Erythroblast (primary cell): ENCODE results near the gene LYPD3.
"Not testable (repeated sequence)": the region's sequence is repeated elsewhere in the genome, so short reads cannot be mapped to it uniquely, and the experiment has no call there.

ENCODE experiments used
- DNase-seq, 2 experiments: peaks; one replicate each; lab custom pipeline; 2025; lab: John Stamatoyannopoulos, UW
- GATA1 ChIP-seq: IDR thresholded peaks from 2 replicates; pipeline ENCODE4 v1.6.1; 2011; ENCODE audit warnings: low read depth, mild to moderate bottlenecking, control low read depth, low read length, moderate library complexity
- POLR2A ChIP-seq: IDR thresholded peaks from 2 replicates; pipeline ENCODE4 v1.6.1; 2011; ENCODE audit warnings: mild to moderate bottlenecking, low read length

Gene LYPD3

DNA sequence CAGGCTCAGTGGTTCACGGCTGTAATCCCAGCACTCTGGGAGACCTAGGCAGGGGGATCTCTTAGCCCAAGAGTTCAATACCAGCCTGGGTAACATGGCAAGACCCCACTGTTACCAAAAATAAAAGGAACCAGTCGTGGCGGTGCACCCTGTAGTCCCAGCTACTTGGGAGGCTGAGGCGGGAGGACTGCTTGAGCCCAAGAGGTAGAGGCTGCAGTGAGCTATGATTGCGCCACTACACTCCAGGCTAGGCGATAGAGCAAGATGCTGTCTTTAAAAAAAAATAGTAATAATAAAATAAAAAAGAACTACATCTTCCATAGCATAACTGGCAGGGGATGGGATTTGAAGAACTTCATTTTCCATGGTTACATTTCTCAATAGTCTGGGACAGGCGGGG lies 3.0 kb downstream of the LYPD3 start:
- TF ChIP-seq POLR2A, result no peak
- TF ChIP-seq GATA1, result no peak
- no peak for DNase-seq

DNA sequence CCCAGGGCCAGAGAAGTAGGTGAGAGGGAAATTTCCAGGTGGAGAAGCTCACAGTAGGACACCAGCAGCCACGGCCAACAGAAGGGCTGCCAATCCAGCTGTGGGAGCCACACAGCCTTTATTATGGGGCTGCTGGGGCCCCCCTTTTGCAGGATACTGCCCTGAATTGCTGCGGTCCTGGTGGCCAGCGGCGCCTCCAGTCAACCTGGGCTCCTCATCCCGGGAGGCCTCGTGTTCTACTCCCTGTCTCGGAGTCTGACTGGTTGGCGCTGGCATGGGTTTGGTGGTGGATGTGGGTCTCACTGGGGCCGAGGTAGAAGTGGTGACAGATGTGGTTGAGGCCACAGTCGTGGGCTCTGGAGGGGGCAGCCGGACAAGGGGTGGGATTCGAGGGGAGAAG lies 4.1 kb downstream of the LYPD3 start:
- no peak for TF ChIP-seq GATA1
- no peak for TF ChIP-seq POLR2A
- no peak for DNase-seq

DNA sequence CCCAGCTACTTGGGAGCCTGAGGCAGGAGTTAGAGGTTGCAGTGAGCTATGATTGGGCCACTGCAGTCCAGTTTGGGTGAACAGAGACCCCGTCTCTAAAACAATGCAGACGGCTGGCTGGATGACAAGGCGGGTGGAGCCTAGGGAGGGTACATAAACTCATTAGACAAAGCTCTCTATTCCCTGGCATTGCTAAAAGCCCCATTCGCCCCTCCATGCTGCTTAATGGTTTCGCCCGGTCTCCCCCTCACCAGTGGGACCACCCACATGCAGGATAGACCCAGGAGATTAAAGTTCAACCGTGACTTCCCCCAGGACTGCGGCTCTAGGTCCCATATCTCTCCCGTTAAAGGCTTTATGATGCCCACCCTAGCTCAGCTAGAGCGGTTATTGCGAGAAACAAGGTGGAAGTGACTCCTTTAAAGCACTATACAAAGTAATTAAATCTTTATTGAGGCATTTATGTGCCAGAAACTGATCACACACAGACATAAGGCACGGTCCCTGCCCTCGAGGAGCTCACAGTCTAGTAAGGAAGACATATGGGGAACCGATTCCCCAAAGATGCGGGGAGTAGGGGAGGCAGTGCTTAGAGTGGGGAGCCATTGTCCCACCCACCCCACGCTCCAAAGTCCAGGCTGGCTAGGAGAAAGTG lies 4.9 kb downstream of the LYPD3 start:
- DNase-seq, result no peak

DNA sequence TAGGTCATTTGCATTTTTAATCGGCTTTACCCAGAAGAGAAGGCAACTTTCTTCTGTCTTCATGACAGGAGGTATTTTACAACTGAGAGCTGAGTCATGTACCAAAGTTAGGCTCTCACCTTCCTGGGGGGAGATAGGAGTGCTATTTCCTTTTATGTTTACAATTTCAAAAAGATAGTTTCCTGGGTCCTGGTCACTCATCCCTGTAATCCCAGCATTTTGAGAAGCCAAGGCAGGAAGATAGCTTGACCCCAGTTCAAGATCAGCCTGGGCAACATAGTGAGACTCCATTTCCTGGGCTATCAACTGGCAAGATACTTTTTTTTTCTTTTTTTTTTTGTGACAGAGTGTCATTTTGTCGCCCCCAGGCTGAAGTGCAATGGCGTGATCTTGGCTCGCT lies 7.6 kb downstream of the LYPD3 start:
- no peak for DNase-seq

More for the DNA sequence above, 4.9 kb downstream of the LYPD3 start:
- TF ChIP-seq POLR2A (no peak), GATA1 (no peak)

DNA sequence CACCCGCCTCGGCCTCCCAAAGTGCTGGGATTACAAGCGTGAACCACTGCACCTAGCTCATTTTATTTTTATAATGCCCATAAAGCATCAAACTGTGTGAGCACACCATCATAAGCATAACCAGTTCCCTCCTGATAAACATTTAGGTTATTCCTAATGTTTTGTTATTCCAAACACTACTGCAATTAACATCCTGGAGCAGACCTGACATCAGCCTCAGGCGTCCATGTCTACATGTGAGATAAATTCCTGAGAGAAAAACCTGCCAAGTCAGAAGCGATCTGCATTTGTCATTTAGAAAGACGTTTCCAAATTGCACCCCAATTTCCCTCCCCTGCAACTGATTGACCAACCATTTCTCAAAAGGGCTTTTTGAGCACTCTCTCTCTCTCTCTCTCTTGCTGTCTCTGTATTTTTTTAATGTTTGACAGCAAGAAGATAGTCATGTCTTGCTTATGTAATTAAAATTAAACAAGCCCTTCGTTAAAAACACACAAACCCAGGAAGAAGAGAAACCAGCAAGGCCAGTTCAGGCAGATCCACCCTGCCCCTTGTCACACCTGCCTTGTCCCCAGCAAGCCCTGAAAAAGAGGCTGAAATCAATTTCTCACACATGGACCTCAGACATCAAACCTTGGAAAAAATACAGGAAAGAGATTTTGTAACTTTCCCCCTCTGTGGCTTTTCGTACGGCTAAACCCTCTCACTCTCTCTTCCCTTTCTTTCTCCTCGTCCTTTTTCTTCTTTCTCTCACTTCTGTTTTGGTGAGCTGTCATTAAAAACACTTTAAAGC lies 9.9 kb downstream of the LYPD3 start:
- no peak for DNase-seq
- TF ChIP-seq POLR2A, result no peak
- TF ChIP-seq GATA1, result no peak

More for the DNA sequence above, 7.6 kb downstream of the LYPD3 start:
- no peak for TF ChIP-seq POLR2A
- TF ChIP-seq GATA1, result no peak

DNA sequence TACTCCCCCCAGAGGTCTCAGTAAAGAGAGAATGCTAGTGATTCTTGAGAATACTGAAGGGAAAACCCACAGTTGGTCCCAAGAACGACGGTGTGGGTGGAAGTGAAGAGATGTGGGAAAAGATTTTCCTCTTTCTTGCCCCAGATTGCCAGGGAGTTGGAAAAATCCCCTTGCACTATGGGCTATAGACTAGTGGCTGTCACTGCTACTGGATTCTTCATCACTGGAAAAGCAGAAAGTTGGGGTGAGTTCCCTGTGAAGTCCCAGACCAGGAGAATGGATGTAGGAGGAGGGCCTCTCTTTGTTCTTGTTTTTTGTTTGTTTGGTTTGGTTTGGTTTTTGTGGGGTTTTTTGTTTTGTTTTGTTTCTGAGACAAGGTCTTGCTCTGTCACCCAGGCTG lies 11.4 kb downstream of the LYPD3 start:
- no peak for DNase-seq
- TF ChIP-seq GATA1 (no peak), POLR2A (no peak)

DNA sequence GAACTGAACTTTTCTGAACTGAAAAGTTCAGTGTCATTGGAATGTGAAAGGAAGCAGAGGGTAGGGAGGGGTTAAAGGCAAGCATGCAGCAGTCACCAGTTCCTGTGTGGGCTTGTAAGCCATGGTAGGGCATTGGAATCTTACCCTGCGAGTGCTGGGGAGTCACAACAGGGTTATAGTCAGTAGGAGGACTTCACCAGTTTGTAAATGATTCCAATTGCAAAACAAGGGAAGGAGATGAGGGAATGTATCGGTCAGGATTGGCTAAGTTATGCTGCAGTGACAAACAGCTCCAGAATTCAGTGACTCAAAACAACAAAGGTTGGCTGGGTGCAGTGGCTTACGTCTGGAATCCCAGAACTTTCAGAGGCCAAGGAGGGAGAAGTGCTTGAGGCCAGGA lies 12.8 kb downstream of the LYPD3 start:
- no peak for DNase-seq
- TF ChIP-seq POLR2A, result no peak
- no peak for TF ChIP-seq GATA1

DNA sequence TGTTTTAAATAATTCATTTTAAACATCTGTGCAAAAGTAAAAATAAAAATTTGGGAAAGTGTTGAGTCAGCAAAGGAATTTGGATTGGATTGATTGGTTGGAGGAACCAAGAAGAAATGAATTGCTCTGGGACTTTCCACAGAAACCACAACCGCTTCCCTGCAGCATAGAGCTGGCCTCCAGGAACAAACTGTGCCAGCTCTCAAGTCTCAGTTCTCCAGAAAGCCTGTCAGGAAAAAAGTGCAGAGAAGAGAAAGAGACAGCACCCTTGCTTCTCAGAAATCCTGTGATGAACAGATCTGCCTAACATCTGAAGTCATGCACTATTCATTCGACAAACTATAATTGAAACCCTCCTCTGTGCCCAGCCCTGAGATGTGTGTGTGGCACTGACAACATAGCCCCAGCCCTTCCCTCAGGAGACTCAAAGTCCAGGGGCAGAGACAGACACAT lies 14.8 kb downstream of the LYPD3 start:
- no peak for TF ChIP-seq GATA1
- TF ChIP-seq POLR2A, result no peak
- DNase-seq, result no peak

DNA sequence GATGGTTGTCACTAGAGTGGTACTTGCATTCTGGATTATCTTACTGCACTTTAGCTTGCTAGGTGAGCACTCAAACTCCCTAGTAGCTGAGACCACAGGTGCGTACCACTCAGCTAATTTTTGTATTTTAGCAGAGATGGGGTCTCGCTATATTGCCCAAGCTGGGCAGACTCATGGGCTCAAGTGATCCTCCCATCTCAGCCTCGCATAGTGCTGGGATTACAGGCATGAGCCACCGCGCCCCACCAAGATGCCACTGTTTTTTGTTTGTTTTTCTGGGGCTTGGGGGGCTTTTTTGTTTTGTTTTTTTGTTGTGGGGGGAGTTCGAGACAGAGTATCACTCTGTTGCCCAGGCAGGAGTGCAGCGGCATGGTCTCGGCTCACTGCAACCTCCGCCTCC lies 17.8 kb downstream of the LYPD3 start:
- DNase-seq, result no peak
- no peak for TF ChIP-seq POLR2A
- TF ChIP-seq GATA1, result no peak

DNA sequence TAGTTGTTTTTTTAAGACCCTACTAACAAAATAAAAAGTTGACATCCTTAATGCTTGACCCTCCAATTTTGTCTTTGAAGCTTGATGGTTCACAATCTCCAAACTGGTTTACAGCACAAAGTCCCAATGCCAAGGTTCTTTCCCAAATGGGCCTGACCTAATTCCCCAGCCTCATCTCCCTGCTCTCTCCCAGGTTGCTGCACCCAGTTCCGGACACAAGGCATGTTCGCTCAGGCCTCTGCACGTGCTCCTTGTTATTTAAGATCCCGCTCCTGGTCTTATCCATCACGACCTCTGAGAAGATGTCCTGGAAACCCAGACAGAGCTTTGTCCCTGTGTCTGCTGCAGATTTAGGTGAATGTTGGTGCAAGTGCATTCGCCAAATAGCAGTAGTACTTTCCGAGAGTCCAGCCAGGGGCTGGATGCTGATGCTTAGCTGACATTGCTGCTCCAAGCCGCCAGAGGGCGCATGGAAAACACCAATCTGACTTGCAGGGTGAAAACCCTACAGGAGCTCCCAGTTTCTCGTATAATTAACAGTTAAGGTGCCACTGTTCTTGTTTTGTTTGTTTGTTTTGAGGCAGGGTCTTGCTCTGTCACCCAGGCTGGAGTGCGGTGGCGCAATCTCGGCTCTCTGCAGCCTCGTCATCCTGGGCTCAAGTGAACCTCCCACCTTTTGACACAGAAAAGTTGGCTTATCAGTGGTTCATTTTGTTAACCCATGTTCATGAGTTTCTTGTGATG lies 18.5 kb downstream of the LYPD3 start:
- TF ChIP-seq GATA1 (no peak), POLR2A (no peak)
- peak; percentile 75 to 88 for DNase-seq

DNA sequence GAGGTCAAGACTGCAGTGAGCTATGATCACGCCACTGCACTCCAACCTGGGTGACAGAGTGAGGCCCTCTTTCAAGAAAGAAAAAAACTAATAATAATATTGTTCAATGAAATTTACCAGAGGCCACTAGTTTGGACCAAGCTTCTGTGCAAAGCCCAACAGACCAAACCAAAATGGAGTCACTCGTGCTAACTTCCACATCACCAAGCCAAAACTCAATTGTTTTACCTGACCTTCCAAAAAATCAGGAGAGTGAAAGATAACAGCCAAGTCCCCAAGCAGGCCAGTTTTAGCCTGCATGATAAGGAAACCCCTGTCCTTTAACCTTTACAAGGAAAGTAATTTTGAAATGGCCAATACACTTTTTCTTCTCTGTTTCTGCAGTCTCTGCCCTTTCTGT lies 20.0 kb downstream of the LYPD3 start:
- no peak for DNase-seq
- TF ChIP-seq GATA1 (no peak), POLR2A (no peak)

DNA sequence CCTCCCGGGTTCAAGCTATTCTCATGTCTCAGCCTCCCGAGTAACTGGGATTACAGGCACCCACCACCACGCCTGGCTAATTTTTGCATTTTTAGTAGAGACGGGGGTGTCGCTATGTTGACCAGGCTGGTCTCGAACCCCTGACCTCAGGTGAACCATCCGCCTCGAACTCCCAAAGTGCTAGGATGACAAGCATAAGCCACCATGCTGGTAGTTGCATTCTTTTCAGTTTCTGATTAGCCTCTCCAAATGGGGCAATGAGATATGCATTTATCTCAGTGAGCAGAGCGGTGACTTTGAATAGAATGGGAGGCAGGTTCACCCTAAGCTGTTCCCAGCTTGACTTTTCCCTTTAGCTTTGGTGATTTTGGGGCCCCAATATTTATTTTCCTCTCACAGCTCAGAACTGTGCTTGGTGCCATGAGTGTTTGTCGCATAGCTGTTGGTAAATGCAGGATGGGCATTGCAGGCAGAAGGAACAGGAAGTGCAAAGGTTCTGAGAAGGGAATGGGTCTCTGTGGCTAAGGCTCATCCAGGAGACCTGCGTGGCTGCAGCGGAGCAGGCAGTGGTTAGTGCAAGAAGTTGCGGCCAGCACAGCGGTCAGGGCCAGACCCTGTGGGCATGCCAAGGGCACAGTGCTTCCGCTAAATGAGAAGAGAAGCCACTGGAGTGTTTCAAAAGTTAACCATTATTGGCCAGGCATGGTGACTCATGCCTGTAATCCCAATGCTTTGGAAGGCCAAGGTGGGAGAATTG lies 20.7 kb downstream of the LYPD3 start:
- TF ChIP-seq POLR2A (no peak), GATA1 (no peak)
- DNase-seq, result peak; percentile 72 to 87

DNA sequence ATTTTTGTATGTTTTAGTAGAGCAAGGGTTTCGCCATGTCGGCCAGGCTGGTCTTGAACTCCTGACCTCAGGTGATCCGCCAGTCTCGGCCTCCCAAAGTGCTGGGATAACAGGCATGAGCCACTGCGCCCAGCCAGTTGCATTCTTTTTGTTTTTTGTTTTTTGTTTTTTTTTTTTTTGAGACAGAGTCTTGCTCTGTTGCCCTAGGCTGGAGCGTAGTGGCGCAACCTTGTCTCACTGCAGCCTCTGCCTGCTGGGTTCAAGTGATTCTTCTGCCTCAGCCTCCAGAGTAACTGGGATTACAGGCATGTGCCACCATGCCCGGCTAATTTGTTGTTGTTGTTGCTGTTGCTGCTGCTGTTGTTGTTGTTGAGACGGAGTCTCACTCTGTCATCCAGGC lies 21.3 kb downstream of the LYPD3 start:
- not testable (repeated sequence) for DNase-seq

DNA sequence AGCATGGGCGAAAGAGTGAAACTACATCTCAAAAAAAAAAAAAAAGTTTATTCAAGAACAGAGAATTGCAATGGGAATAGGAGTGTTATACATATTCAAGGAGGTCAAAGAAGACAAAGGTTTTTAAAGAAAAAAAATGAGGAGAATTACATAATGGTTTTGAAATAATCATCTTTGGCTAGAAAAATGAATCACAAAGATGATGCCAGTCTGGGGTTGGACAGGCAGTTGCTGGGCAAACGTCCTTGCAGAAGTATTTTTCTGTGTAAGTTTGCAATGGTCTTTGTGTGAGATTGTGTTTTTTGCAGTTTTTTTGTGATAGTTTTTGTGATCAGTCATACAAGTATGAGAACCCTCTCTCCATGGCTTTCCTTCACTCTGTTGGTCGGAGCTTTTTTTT lies 23.7 kb downstream of the LYPD3 start:
- TF ChIP-seq GATA1 (no peak), POLR2A (no peak)
- no peak for DNase-seq
